Anterior cingulate cortex (tissue), 58 donors: Measurements from ENCODE around the gene PLEKHH1.
"Not testable (repeated sequence)": the region's sequence is repeated elsewhere in the genome, so short reads cannot be mapped to it uniquely, and the experiment has no call there.

ENCODE experiments used
- DNase-seq, 58 donors: peaks; one replicate each; lab custom pipeline; 2025; lab: John Stamatoyannopoulos, UW

The PLEKHH1 gene

DNA sequence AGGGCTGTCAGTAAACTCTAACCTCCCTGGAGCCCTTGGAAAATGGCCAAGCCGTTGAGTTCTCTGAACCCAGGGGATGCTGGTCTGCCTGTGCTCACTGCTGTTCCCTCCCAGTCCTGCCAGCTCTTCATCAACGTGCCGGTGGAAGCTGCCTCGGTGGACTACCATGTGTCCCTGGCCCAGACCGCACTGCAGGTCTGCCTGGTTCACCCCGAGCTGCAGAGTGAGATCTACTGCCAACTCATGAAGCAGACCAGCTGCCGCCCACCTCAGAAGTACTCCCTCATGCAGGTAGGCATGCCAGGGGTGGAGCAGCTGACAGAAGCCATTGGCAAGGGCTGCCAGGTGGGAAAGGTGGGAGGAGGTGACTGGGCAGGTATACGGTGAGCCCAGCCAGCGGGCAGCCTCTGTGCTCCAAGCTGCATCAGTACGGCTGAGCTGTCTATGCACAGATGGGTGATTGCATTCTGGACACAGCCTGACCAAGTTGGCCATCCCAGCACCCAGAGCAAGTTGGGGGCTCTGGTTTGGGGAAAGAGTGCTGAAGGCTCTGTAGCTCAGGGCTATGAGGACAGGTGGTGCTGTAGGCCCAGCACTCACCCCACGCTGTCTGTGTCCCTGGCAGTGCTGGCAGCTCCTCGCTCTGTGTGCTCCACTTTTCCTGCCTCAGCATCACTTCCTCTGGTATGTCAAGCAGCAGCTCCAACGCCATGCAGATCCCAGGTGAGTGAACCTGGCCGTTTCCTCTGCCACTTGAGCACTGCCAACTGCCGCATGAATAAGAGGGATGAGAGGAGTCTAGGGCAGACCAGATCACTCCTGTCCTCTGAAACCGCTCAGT lies 45.0 kb downstream of the PLEKHH1 start:
- DNase-seq, result no peak

DNA sequence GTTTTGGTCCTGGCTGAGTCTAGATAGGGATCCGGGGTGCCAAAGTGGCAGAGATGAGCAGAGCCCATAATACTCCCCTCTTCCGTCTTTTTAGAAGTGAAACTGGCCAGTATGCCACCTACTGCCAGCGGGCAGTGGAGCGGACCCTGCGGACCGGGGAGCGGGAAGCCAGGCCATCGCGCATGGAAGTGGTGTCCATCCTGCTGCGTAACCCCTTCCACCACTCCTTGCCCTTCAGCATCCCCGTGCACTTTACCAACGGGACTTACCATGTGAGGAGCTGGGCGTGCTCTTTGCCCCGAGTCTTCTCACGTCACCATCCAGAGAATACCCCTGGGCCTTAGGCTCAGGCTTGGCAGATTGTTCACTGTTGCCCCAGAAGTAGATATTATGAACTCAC lies 46.0 kb downstream of the PLEKHH1 start:
- no peak for DNase-seq

DNA sequence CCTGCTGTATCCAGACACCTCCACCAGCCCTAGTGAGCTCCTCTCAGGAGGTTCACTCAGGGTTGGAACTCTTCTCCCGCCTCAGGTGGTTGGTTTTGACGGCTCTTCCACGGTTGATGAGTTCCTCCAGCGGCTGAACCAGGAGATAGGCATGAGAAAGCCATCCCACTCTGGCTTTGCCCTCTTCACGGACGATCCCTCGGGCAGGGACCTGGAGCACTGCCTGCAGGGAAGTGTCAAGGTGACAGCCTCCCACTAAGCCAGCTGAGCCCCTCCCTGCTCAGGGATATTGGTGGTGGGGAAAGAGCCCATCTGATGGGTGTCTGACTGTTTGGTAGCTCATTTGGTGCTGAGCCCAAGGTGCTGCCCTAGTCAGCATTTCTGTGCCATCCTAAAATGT lies 46.5 kb downstream of the PLEKHH1 start:
- no peak for DNase-seq

DNA sequence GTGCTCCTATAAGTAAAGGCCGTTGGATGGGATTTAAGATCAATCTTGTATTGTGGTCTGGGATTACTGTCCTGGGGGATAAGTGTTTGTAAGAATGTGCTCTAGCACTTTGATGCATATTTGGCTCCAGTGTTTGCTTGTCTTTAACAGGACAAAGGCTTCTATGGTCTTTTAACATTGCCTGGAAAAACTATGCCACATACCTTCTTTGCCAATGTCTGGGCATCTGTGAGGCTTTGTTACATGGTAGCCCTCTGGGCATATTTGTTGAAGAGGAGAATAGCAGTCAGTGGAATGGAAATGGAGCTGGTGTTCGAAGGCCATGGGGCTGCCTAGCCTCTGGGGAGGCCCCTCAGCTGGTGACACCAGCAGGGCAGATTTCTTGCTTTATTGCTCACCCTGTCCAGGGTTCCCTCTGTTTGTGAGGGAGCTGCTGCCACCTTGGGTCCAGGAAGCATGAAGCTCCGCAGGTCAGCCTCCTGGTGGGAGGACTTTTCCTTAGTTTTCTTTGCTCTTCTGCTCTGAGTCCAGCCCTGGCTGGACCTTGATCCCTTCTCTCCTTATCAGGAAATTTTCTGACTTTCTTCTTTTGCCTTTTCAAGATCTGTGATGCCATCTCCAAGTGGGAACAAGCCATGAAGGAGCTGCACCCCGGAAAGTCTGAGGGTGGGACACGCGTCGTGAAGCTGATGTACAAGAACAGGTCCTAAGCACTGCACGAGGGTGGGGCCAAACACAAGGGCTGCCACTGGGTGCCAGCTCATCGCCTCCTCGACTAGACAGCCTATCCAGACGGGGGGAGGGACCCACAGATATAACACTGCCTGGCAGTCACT lies 47.5 kb downstream of the PLEKHH1 start:
- no peak for DNase-seq

DNA sequence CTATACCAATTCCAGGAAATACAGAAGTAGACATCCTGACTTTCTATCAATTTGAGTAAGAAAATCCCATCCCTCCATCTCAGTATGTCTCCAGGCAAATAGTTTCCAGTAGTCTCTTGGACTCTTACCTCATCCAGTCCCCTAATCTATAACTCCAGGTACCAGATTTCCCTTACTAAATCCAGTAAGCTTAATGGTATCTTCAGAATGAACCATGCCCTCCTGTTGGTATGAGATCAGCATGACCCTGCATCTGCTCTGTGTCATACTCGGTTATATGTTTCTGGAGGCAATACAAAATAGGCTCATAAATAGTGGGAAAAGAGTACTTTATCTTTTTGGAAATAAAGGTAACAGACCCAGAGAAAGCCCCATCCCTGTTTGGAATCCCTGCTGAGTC lies 48.6 kb downstream of the PLEKHH1 start:
- DNase-seq, result no peak

DNA sequence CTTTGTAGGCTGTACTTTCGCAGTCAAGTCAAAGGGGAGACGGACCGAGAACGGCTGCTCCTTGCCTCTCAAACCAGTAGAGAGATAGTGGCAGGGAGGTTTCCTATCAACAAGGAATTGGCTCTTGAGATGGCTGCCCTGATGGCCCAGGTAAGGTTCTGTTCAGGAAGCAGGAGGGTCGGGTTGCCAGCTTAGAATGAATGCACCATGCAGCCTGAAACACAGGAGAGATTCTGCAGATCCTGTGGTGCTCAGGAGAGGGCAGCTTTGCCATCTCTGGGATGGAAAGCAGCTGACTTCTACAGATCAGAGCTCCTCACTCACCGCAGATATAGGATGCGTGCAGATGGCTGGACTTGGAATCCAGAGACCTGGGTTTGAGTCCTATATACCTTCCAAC lies 49.0 kb downstream of the PLEKHH1 start:
- peak in 1 of 58 donors; percentile 33 for DNase-seq

DNA sequence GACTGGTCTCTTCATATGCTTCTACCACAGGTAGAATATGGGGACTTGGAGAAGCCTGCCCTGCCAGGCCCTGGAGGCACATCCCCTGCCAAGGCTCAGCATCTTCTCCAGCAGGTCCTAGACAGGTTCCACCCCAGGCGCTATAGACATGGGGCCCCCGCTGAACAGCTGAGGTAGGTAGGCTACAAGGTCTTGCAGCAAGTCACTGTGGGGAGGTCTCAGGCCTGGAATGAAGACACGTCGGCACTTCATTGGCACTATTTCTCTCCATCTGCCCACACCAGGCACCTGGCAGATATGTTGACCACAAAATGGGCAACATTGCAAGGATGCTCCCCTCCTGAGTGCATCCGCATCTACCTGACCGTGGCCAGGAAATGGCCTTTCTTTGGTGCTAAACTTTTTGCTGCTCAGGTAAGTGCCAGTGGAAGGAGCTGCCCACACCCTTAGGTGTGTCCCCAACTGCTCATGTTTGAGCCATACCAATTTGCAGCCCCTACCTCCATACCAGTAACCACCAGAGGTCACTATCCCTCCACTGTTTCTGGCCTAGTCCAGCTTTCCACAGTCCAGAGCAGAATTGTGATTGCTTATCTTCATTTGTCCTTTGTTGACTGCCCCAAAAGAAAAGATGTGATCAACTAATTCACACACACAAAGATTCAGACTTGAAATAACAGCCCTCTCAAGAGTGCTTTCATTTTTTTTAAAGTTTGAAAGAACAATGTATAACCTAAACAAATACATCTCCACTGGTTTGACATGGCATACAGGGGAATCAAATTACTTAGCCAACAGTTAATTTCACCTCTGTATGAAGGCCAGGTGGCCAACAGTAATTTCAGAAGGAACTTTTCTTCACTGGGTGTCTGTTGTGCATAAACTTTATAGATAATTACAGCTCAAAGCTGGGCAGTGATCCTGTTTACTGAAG lies 50.9 kb downstream of the PLEKHH1 start:
- DNase-seq, result peak in 3 of 58 donors; percentile 11 to 25 (median 16)

DNA sequence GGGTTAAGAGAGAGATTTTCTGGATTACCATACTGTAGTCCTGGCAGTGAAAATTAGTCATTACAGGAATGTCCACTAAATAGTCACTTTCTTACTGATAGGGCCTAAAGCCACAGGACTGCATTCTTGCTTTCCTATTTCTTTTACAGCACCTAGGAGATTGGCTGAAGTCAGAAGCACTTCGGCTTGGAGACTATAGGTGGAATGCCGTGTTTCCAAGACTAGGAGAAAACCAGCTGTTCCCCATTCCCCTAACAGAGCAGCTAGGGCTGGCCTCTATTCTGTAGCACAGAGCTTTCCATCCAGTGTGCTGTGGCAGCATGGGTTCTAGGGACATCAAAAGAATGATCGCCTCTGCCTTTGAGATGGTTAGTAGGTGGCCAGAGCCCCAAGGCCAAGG lies 51.9 kb downstream of the PLEKHH1 start:
- no peak for DNase-seq

DNA sequence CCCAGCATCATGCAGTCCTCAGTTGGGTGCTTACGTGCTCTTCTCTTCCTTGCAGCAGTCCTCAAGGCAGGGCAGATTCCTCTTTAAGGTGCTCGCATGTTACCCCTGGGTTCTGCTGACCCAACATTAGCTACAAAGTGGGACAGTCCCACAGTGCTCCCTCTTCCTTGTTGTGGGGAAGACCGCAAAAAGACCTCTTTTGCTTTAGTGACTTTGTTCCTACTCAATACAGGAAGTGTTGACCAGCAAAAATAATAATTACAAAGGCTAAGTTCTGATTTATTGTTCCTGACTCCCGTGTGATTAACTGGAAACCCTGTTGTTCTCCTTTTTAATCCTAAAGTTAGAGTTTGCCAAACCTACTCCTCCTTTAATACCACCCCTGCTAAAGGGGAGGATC lies 53.3 kb downstream of the PLEKHH1 start:
- no peak for DNase-seq

DNA sequence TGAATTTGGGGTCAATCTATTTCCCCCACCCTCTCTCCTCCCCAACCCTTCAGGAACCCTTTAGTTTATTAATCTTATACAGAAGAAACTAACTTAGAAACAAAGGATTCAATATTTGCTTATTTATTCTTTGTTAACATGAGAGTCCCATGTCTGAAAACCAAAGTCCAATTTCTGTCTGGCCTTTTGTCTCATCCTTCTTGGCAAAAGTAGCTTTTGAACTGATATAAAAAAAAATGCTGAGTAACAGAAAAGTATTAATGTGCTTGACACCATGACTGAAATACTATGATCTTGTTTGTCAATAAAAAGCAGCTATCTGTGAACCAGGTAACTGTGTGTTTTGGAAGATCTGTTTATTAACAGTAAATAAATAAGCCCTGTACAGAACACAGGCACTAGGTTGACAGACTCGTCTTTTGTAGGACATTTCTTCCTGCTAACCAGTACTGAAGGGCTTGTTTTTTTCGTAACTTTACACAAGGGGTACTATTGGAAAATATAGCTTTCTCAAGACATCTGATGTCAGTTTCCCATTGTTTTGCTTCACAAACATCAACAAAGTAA lies 56.2 kb downstream of the PLEKHH1 start:
- no peak for DNase-seq

DNA sequence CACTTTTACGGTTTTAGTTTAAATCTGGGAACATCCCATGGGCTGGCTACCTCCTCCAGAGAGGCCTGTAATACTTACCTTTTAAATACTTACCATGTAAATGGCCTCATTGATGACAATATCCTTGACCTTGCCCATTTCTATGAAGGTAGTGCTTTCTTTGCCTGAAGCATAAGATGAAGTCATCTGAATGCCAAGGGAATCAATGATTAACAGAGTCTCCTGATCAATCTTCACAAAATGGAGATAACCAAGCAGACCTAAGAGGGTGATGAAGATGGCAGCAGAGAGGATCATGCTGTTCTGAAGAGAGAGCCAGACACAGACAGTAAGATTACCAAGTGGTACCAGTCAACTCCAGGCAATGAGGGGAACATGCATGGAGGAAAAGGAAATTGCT lies 60.6 kb downstream of the PLEKHH1 start:
- not testable (repeated sequence) for DNase-seq

DNA sequence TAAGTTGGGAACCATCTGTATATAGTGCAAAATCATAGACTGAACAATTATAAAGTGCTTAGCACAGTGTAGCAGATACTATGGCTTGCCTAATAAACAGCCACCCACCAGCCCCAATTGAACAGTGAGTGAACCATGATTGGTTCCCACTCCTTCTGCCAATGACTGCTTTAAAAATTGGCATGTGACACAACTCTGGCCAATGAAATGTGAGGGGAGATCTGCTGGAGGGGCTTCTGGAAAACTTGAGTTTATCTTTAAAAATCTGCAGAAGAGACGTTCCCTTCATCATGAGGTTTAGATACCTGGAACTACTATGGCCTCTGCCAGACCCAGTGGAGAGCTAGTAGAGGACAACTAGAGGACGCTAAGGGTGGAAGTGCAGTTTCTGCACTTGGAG lies 62.3 kb downstream of the PLEKHH1 start:
- DNase-seq, result no peak

DNA sequence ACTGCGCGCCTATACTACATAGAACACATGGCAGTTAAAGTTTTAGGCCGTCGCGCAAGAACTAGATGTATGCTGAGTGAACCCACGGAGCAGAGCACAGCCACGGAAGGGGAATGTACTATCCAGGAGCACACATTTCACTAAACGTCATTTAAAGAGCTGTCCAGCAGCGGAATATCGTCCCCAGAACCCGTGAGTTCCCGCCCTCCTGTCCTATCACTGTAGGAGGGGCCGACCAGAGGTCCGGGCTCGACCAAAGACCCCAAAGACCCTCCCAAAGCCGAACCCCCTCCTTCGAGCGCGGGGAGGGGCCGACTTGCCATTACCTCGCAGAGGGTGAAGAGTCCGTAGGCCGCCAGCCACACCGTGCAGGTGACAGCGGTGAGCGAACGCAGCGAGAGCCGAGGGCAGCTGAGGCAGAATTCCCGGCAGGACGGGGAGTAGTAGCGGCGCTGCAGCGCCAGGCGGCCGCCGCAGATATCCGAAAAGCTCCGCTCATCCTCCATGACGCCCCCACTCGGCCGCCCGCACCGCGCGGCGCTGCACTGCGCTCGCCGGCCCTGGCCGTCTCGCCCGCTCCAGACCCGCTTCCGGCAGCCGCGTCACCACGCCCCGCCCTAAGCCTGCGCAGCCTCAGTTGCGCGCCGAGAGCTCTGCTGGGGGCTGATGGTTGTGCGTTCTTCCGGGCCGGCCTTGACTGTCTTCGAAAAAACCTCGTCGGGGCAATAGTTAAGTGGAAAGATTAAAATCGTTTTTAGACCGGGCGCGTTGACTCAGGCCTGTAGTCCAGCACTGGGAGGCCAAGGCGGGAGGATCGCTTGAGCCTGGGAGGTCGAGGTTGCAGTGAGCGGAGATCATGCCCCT lies 66.8 kb downstream of the PLEKHH1 start, which contains the start of gene PIGH:
TSS of gene PIGH (minus strand) at position 571 of the 864 bp plus-strand sequence. CDS start at position 506, 65 bp downstream.
- DNase-seq, result peak; percentile 39 to 92 (median 84)

DNA sequence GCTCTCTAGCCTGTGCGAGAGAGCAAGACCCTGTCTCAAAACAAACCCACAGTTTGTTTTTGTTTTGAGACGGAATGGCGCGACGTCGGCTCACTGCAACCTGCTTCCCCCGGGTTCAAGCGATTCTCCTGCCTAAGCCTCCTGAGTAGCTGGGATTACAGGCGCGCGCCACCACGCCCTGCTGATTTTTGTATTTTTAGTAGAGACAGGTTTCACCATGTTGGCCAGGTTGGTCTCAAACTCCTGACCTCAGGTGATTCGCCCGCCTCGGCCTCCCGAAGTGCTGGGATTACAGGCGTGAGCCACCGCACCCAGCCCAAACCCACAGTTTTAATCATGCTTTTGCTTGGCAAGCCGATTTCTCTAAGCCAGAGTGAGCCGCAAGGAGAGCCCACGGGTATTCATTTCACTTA lies 67.5 kb downstream of the PLEKHH1 start:
- not testable (repeated sequence) for DNase-seq

DNA sequence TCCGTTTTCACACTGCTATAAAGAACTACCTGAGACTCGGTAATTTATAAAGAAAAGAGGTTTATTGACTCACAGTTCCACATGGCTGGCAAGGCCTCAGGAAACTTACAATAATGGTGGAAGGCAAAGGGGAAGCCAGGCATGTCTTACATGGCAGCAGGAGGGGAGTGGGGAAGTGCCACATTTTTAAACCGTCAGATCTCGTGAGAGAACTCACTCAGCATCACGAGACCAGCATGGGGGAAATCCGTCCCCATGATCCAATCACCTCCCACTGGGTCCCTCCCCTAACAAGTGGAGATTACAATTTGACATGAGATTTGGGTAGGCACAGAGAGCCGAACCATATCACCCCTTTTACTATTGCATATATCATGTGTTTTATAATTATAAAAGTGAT lies 69.0 kb downstream of the PLEKHH1 start:
- no peak for DNase-seq

DNA sequence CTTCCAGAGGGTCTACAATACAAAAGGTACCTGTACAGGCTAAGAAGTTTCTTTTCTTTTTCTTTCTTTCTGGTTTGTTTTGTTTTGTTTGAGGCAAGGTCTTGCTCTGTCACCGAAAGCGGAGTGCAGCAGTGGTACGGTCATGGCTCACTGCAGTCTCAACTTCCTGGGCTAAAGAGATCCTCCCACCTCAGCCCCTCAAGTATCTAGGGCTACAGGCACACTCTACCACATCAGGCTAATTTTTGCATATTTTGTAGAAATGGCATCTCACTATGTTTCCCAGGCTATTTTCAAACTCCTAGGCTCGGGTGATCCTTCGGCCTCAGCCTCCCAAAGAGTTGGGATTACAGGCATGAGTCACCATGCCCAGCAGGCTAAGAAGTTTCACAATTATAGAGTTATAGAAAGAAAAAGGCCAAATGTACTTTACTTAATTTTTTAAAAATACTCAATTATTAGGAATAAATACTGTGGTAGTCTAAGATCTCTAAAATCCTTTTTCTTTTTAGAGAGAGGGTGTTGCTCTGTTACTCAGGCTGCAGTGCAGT lies 70.0 kb downstream of the PLEKHH1 start:
- DNase-seq, result no peak

DNA sequence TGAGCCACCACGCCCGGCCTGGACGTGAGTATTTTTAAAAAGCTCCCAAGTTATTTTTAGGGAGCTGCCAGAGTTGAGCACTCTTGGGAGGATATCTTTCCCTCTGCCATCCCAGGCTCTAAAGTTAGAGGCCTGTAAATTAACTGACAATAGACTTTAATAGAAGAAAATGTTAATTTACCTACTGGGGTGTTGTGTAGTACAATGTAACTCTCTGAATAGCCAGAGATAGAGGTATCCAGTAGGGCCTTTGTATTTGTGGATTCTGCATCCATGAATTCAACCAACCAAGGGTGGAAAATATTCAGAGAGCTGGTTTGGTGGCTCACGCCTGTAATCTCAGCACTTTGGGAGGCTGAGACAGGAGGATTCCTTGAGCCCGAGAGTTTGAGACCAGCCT lies 74.6 kb downstream of the PLEKHH1 start:
- DNase-seq, result no peak

DNA sequence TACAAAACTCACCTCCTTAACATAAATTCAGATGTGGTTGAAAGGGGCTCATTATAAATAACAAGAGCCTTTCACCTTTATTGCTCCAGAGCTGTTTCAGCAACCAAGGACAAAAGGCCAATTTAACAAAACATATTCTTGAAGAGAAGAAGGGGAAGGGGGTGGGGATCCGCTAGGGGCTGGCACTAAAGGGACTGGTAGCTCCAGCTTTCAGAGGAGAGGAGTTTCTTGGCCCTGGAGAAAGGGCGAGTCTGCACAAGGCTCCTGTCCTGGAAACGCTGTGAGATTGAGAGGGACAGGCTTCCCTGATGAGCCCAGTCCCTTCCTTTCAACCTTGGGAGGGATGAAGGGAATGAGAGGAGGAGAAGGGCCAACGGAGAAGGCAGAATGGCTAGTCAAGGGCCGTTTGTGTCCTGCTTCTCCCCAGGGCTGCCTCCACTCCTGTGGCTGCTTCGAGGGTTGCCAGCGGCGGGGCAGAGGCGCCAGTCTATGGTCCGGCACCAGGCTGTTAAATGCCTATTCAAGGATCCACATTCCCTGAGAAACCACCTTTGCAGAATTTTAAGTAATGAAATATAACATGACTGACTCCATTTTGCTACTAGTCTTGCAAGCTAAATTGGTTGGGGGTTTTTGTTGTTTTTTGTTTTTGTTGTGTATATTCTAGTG lies 76.7 kb downstream of the PLEKHH1 start:
- DNase-seq, result no peak
